PC-9 (cell line): ENCODE results near the gene SUSD2.

Experiments used
- EZH2 ChIP-seq: fragments of 200-600 bp; sonication (generic); IDR thresholded peaks from 2 replicates; pipeline ENCODE4 v1.8.0; 2017; ENCODE audit warnings: antibody characterized with exemption, low read depth
- TF ChIP-seq, protein P1 (sequence below): fragments of 200-600 bp; sonication (generic); conservative IDR thresholded peaks from 2 replicates; pipeline ENCODE4 v1.6.1; 2017; ENCODE audit warnings: mixed run types, antibody characterized with exemption, mild to moderate bottlenecking, moderate library complexity

DNA sequence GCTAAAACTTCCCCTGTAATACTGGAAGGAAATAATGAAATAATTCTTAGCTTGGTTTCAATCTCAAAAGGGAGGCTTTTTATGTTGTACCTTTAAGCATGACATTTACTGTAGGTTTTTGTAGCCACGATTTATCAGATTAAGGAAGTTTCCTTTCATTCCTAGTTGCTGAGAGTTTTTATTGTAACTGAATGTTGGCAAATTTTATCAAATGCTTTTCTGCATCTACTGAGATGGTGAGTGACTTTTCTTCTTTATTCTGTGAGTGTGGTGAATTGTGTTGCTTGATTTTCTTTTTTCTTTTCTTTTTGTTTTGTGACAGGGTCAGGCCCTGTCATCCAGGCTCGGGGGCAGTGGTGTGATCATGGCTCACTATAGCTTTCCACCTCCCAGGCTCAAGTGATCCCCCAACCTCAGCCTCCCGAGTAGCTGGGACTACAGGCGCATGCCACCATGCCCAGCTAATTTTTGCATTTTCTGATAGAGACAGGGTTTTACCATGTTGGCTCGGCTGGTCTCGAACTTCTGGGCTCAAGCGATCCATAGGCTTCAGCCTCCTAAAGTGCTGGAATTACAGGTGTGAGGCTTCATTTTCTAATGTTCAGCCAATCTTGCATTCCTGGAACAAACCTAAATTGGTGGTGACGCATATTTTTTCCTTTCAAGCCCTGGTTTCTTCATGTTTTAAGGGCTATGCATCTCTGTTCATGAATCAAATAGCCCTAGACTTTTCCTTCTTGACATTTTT is 26.2 kb downstream of the SUSD2 start:
- TF ChIP-seq, protein P1, sequence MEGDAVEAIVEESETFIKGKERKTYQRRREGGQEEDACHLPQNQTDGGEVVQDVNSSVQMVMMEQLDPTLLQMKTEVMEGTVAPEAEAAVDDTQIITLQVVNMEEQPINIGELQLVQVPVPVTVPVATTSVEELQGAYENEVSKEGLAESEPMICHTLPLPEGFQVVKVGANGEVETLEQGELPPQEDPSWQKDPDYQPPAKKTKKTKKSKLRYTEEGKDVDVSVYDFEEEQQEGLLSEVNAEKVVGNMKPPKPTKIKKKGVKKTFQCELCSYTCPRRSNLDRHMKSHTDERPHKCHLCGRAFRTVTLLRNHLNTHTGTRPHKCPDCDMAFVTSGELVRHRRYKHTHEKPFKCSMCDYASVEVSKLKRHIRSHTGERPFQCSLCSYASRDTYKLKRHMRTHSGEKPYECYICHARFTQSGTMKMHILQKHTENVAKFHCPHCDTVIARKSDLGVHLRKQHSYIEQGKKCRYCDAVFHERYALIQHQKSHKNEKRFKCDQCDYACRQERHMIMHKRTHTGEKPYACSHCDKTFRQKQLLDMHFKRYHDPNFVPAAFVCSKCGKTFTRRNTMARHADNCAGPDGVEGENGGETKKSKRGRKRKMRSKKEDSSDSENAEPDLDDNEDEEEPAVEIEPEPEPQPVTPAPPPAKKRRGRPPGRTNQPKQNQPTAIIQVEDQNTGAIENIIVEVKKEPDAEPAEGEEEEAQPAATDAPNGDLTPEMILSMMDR: no peak
- no peak for TF ChIP-seq EZH2
